Upper lobe of left lung (tissue), 4 donors: Measurements from ENCODE around the gene UBE2I.

Experiments
- CTCF ChIP-seq, 6 experiments: fragments of 450-650 bp in 4 of 6; fragments of 200-600 bp in 2 of 6; sonication (generic) in 2 of 6; IDR thresholded peaks; one replicate each; pipeline ENCODE4 v1.5.1; 2016 to 2019; ENCODE audit warnings: antibody characterized with exemption in 6 of 6
- POLR2AphosphoS5 ChIP-seq, 2 donors: sonication (generic); formaldehyde crosslinking; IDR thresholded peaks; one replicate each; pipeline ENCODE4 v1.5.1; 2017; ENCODE audit warnings: antibody characterized with exemption in 2 of 2

- no peak for TF ChIP-seq CTCF (IDR thresholded peaks at IDR 0.05)
- TF ChIP-seq POLR2AphosphoS5 (IDR thresholded peaks at IDR 0.05): no peak
These were observed 49.2 kb upstream of the UBE2I start for GRCh38 chr16:1260101-1260680.
